HCT116 (cell line): Measurements from ENCODE around the gene POLR3H. TPM values are rescaled to one million over a fixed set of nuclear protein-coding genes. Genes with fewer than 3 reads are reported as not detected.

ENCODE experiments used
- ATAC-seq: fragments of 200-7000 bp; cut with Tn5 transposase; 2 replicates; pipeline ENCODE4 v1.9.1; 2020; ENCODE audit warnings: mild to moderate bottlenecking, moderate library complexity
- BruUV-seq: library from RNA; stranded (reverse); fragments of 400-500 nt; replicated peaks from 2 replicates; lab custom pipeline; 2021; lab: Mats Ljungman, UMichigan
- CTCF ChIA-PET: fragments of 300-600 bp; sonication (Branson Sonifier 250); formaldehyde crosslinking; loops from one replicate; lab custom pipeline; 2021; ENCODE audit warnings: antibody characterized with exemption; lab: Charles Lee
- POLR2A ChIA-PET: fragments of 300-600, 350-600 bp; sonication (Branson Sonifier 250); formaldehyde crosslinking; loops from one replicate; lab custom pipeline; 2021; ENCODE audit warnings: antibody characterized with exemption; lab: Charles Lee
- RAD21 ChIA-PET, 2 experiments: fragments of 300-600 bp; sonication (Branson Sonifier 250); formaldehyde crosslinking; loops; one replicate each; lab custom pipeline; 2023; ENCODE audit warnings: low total read pairs in 2 of 2; ENCODE audit not compliant: uncharacterized antibody in 2 of 2, unreplicated experiment in 2 of 2, low non-redundant PET in 1 of 2; lab: Charles Lee
- DNase-seq: peaks from one replicate; pipeline ENCODE4 v3.0.0-alpha.2; 2010; ENCODE audit warnings: low read depth, low spot score
- H2AFZ ChIP-seq: fragments of 200-600 bp; shearing (Covaris generic), sonication (generic); 2 replicates; pipeline ENCODE4 v1.6.1; 2017; ENCODE audit warnings: low read depth, mixed run types, mixed read lengths, antibody characterized with exemption, low read length; ENCODE audit not compliant: poor library complexity, severe bottlenecking
- H3K27ac ChIP-seq: 2 replicates; pipeline ENCODE4 v1.5.1; 2012; ENCODE audit warnings: low read depth, low read length
- H3K27me3 ChIP-seq: fragments of 200-600 bp; sonication (generic); 2 replicates; pipeline ENCODE4 v1.6.1; 2016; ENCODE audit warnings: mixed run types, low read length, mixed read lengths; ENCODE audit not compliant: insufficient read depth
- H3K36me3 ChIP-seq, 2 experiments: fragments of 200-500 bp in 1 of 2; fragments of 200-600 bp in 1 of 2; sonication (Bioruptor generic) in 1 of 2; sonication (generic) in 1 of 2; 2 replicates each; pipeline versions ENCODE4 v1.5.1 to v1.6.1; 2014 to 2016; ENCODE audit warnings: low read length in 2 of 2, inconsistent platforms in 1 of 2, mixed read lengths in 1 of 2, mixed run types in 1 of 2; ENCODE audit not compliant: insufficient read depth in 2 of 2, control insufficient read depth in 1 of 2
- H3K4me1 ChIP-seq, 2 experiments: fragments of 200-600 bp in 1 of 2; sonication (generic) in 1 of 2; 2 replicates each; pipeline versions ENCODE4 v1.5.1 to v1.6.1; 2012 to 2017; ENCODE audit warnings: low read length in 2 of 2, inconsistent platforms in 1 of 2, mild to moderate bottlenecking in 1 of 2, mixed read lengths in 1 of 2, mixed run types in 1 of 2, moderate library complexity in 1 of 2; ENCODE audit not compliant: insufficient read depth in 2 of 2, control insufficient read depth in 1 of 2
- H3K4me2 ChIP-seq: fragments of 200-600 bp; sonication (generic); 2 replicates; pipeline ENCODE4 v1.6.1; 2017; ENCODE audit warnings: mixed run types, low read length, mixed read lengths
- H3K4me3 ChIP-seq, 2 experiments: fragments of 200-600 bp in 1 of 2; sonication (generic) in 1 of 2; replicated peaks in 1 of 2; 2 replicates each; pipeline ENCODE4 v1.5.1; 2011 to 2016; ENCODE audit warnings: low read length in 2 of 2, control low read depth in 1 of 2, low read depth in 1 of 2, mild to moderate bottlenecking in 1 of 2, mixed read lengths in 1 of 2, mixed run types in 1 of 2
- H3K79me2 ChIP-seq: fragments of 200-600 bp; sonication (generic); 2 replicates; pipeline ENCODE4 v1.6.1; 2017; ENCODE audit warnings: mild to moderate bottlenecking, mixed run types, low read length, moderate library complexity, mixed read lengths; ENCODE audit not compliant: insufficient read depth
- H3K9ac ChIP-seq: fragments of 200-600 bp; sonication (generic); 2 replicates; pipeline ENCODE4 v1.6.1; 2016; ENCODE audit warnings: low read length, mixed read lengths
- H3K9me2 ChIP-seq: fragments of 200-600 bp; sonication (generic), shearing (Covaris generic); 2 replicates; pipeline ENCODE4 v1.6.1; 2017; ENCODE audit warnings: mixed run types, mild to moderate bottlenecking, moderate library complexity; ENCODE audit not compliant: insufficient read depth
- H3K9me3 ChIP-seq, 2 experiments: fragments of 200-500 bp in 1 of 2; fragments of 200-600 bp in 1 of 2; sonication (Bioruptor generic) in 1 of 2; sonication (generic) in 1 of 2; 2 replicates each; pipeline ENCODE4 v1.6.1; 2014 to 2017; ENCODE audit warnings: low read length in 2 of 2, mixed read lengths in 2 of 2, inconsistent platforms in 1 of 2, low read depth in 1 of 2, mild to moderate bottlenecking in 1 of 2, mixed run types in 1 of 2, moderate library complexity in 1 of 2; ENCODE audit not compliant: control insufficient read depth in 1 of 2, insufficient read depth in 1 of 2
- H4K20me1 ChIP-seq: fragments of 200-600 bp; sonication (generic), shearing (Covaris generic); 2 replicates; pipeline ENCODE4 v1.6.1; 2017; ENCODE audit warnings: mixed run types, mild to moderate bottlenecking, moderate library complexity; ENCODE audit not compliant: insufficient read depth
- CTCF ChIP-seq, 3 experiments: fragments of 200-600 bp in 1 of 3; sonication (generic) in 1 of 3; IDR thresholded peaks in 2 of 3; conservative IDR thresholded peaks in 1 of 3; 2 replicates each; pipeline ENCODE4 v1.5.1; 2012 to 2017; ENCODE audit warnings: low read depth in 2 of 3, low read length in 2 of 3, antibody characterized with exemption in 1 of 3, borderline replicate concordance in 1 of 3, control low read depth in 1 of 3, mild to moderate bottlenecking in 1 of 3, mixed read lengths in 1 of 3, mixed run types in 1 of 3, moderate library complexity in 1 of 3; ENCODE audit not compliant: insufficient read depth in 1 of 3
- ELF1 ChIP-seq: IDR thresholded peaks from 2 replicates; pipeline ENCODE4 v1.6.1; 2012; ENCODE audit warnings: low read depth, borderline replicate concordance
- FOSL1 ChIP-seq: IDR thresholded peaks from 2 replicates; pipeline ENCODE4 v1.6.1; 2012; ENCODE audit warnings: low read depth
- MAX ChIP-seq: IDR thresholded peaks from 2 replicates; pipeline ENCODE4 v1.6.1; 2012
- POLR2AphosphoS5 ChIP-seq: IDR thresholded peaks from 2 replicates; pipeline ENCODE4 v1.6.1; 2011; ENCODE audit warnings: mild to moderate bottlenecking, low read depth, low read length, moderate library complexity
- RAD21 ChIP-seq: IDR thresholded peaks from 2 replicates; pipeline ENCODE4 v1.6.1; 2012; ENCODE audit warnings: low read depth, mild to moderate bottlenecking
- REST ChIP-seq: IDR thresholded peaks from 2 replicates; pipeline ENCODE4 v1.6.1; 2012; ENCODE audit warnings: low read depth
- intact Hi-C: fragments of 100-400 bp; cut with micrococcal nuclease; formaldehyde crosslinking; loops from 2 replicates; pipeline ENCODE4 v1.10.0; 2022
- total RNA-seq: library from RNA; stranded (reverse); gene quantifications from one replicate; pipeline ENCODE4 v1.2.1, GENCODE V29; 2021; ENCODE audit not compliant: unreplicated experiment

POLR3H gene
- total RNA-seq, 1 experiment from 2014 or later: 62.1 TPM

- H3K4me1 ChIP-seq: no peaks in the 10 kb centered on the region
- H3K9ac ChIP-seq: no peak overlapping the region
- no peak overlapping the region for H3K4me3 ChIP-seq
- peaks cover 35 to 65% of the 10 kb centered on the region in 2 experiments; a peak in 3 of 4 replicates for H3K36me3 ChIP-seq
- no TSS peak for BruUV-seq
- peak overlapping the region; percentile 55; the same call in 1 of the 2 replicates for H3K27ac ChIP-seq
- H3K9me3 ChIP-seq: no peaks in the 10 kb centered on the region
- DNase-seq (no peak), ATAC-seq (peak; percentile 65)
- peak; percentile 72 for TF ChIP-seq RAD21
- TF ChIP-seq FOSL1: no peak
- TF ChIP-seq REST: no peak
- TF ChIP-seq ELF1: no peak
- TF ChIP-seq MAX: no peak
- peak; percentile 68; the same call in 1 of the 2 replicates for TF ChIP-seq POLR2AphosphoS5
- TF ChIP-seq CTCF (IDR thresholded peaks at IDR 0.05 in 2 of 3, conservative IDR thresholded peaks at IDR 0.05 in 1 of 3; ENCODE audit: borderline replicate concordance in 1 of 3, insufficient read depth in 1 of 3, low read depth in 2 of 3, low read length in 2 of 3): peak; percentile 86 to 95 (median 92)
- RAD21 ChIA-PET: interaction anchor here (0.7 to 1.4 kb wide), 2 partner anchors 123 kb away, joined by 4 read pairs; no protein-coding TSS in a partner anchor
- H2AFZ ChIP-seq: no peak overlapping the region
- no peaks in the 10 kb centered on the region for H3K9me2 ChIP-seq
- peaks cover 9% of the 10 kb centered on the region; the same call in 1 of the 2 replicates for H4K20me1 ChIP-seq
- peaks cover 20% of the 10 kb centered on the region; the same call in 1 of the 2 replicates for H3K79me2 ChIP-seq
- CTCF ChIA-PET: interaction anchor here (0.6 to 3.5 kb wide), 12 partner anchors 10 to 604 kb away, joined by 3 to 35 read pairs (median 4); partner anchors contain the start of genes ACO2, PHF5A, PMM1 and TEF
- H3K4me2 ChIP-seq: no peak overlapping the region
- H3K27me3 ChIP-seq: no peaks in the 10 kb centered on the region
- intact Hi-C loops: no loop called here
- POLR2A ChIA-PET: interaction anchor here (0.6 to 0.8 kb wide), 2 partner anchors 79 to 123 kb away, joined by 3 to 4 read pairs; no protein-coding TSS in a partner anchor
These were observed 17.2 kb downstream of the POLR3H start for GRCh38 chr22:41526830-41527799.
